ENCODE data around the gene GHR. TPM values are rescaled to one million over a fixed set of nuclear protein-coding genes. Genes with fewer than 3 reads are reported as not detected.

GHR gene
- total and polyA plus RNA-seq, 2 of the 8 experiments (the other 6 are each of a cell fraction or from before 2014, with no cell fraction given), result 0.15 to 0.19 TPM

- TF ChIP-seq, protein P1, sequence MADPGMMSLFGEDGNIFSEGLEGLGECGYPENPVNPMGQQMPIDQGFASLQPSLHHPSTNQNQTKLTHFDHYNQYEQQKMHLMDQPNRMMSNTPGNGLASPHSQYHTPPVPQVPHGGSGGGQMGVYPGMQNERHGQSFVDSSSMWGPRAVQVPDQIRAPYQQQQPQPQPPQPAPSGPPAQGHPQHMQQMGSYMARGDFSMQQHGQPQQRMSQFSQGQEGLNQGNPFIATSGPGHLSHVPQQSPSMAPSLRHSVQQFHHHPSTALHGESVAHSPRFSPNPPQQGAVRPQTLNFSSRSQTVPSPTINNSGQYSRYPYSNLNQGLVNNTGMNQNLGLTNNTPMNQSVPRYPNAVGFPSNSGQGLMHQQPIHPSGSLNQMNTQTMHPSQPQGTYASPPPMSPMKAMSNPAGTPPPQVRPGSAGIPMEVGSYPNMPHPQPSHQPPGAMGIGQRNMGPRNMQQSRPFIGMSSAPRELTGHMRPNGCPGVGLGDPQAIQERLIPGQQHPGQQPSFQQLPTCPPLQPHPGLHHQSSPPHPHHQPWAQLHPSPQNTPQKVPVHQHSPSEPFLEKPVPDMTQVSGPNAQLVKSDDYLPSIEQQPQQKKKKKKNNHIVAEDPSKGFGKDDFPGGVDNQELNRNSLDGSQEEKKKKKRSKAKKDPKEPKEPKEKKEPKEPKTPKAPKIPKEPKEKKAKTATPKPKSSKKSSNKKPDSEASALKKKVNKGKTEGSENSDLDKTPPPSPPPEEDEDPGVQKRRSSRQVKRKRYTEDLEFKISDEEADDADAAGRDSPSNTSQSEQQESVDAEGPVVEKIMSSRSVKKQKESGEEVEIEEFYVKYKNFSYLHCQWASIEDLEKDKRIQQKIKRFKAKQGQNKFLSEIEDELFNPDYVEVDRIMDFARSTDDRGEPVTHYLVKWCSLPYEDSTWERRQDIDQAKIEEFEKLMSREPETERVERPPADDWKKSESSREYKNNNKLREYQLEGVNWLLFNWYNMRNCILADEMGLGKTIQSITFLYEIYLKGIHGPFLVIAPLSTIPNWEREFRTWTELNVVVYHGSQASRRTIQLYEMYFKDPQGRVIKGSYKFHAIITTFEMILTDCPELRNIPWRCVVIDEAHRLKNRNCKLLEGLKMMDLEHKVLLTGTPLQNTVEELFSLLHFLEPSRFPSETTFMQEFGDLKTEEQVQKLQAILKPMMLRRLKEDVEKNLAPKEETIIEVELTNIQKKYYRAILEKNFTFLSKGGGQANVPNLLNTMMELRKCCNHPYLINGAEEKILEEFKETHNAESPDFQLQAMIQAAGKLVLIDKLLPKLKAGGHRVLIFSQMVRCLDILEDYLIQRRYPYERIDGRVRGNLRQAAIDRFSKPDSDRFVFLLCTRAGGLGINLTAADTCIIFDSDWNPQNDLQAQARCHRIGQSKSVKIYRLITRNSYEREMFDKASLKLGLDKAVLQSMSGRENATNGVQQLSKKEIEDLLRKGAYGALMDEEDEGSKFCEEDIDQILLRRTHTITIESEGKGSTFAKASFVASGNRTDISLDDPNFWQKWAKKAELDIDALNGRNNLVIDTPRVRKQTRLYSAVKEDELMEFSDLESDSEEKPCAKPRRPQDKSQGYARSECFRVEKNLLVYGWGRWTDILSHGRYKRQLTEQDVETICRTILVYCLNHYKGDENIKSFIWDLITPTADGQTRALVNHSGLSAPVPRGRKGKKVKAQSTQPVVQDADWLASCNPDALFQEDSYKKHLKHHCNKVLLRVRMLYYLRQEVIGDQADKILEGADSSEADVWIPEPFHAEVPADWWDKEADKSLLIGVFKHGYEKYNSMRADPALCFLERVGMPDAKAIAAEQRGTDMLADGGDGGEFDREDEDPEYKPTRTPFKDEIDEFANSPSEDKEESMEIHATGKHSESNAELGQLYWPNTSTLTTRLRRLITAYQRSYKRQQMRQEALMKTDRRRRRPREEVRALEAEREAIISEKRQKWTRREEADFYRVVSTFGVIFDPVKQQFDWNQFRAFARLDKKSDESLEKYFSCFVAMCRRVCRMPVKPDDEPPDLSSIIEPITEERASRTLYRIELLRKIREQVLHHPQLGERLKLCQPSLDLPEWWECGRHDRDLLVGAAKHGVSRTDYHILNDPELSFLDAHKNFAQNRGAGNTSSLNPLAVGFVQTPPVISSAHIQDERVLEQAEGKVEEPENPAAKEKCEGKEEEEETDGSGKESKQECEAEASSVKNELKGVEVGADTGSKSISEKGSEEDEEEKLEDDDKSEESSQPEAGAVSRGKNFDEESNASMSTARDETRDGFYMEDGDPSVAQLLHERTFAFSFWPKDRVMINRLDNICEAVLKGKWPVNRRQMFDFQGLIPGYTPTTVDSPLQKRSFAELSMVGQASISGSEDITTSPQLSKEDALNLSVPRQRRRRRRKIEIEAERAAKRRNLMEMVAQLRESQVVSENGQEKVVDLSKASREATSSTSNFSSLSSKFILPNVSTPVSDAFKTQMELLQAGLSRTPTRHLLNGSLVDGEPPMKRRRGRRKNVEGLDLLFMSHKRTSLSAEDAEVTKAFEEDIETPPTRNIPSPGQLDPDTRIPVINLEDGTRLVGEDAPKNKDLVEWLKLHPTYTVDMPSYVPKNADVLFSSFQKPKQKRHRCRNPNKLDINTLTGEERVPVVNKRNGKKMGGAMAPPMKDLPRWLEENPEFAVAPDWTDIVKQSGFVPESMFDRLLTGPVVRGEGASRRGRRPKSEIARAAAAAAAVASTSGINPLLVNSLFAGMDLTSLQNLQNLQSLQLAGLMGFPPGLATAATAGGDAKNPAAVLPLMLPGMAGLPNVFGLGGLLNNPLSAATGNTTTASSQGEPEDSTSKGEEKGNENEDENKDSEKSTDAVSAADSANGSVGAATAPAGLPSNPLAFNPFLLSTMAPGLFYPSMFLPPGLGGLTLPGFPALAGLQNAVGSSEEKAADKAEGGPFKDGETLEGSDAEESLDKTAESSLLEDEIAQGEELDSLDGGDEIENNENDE (IDR thresholded peaks at IDR 0.05; ENCODE audit: insufficient replicate concordance, low read length), result no peak
- no peak for TF ChIP-seq SRF (IDR thresholded peaks at IDR 0.05; ENCODE audit: low read depth, low read length)
- no peak for TF ChIP-seq SIRT6 (IDR thresholded peaks at IDR 0.05; ENCODE audit: low read length)
- no peak for TF ChIP-seq GABPA (IDR thresholded peaks at IDR 0.05; ENCODE audit: borderline replicate concordance, insufficient read depth, low read length)
- TF ChIP-seq BCL11A (IDR thresholded peaks at IDR 0.05; ENCODE audit: low read depth in 2 of 2, low read length in 2 of 2), result no peak
- no peak for TF ChIP-seq SIN3A (conservative IDR thresholded peaks at IDR 0.05 in 1 of 2, IDR thresholded peaks at IDR 0.05 in 1 of 2; ENCODE audit: low read depth in 1 of 2, low read length in 2 of 2)
These were observed 218.8 kb downstream of the GHR start (continued) for GRCh38 chr5:42642006-42642405.

Measured in H1 (cell line).